IPS-18c (cell line): ENCODE results near the gene RNF43.
"Not testable (repeated sequence)": the region's sequence is repeated elsewhere in the genome, so short reads cannot be mapped to it uniquely, and the experiment has no call there.

ENCODE experiments used
- H3K4me3 ChIP-seq: 2 replicates; pipeline ENCODE4 v1.7.0; 2013; ENCODE audit warnings: low read depth, mild to moderate bottlenecking, low read length, moderate library complexity; ENCODE audit not compliant: insufficient read depth
- H3K9me3 ChIP-seq: one replicate; pipeline ENCODE4 v1.6.1; 2013; ENCODE audit warnings: mild to moderate bottlenecking, low read length, moderate library complexity; ENCODE audit not compliant: control insufficient read depth, insufficient read depth

RNF43 gene

DNA sequence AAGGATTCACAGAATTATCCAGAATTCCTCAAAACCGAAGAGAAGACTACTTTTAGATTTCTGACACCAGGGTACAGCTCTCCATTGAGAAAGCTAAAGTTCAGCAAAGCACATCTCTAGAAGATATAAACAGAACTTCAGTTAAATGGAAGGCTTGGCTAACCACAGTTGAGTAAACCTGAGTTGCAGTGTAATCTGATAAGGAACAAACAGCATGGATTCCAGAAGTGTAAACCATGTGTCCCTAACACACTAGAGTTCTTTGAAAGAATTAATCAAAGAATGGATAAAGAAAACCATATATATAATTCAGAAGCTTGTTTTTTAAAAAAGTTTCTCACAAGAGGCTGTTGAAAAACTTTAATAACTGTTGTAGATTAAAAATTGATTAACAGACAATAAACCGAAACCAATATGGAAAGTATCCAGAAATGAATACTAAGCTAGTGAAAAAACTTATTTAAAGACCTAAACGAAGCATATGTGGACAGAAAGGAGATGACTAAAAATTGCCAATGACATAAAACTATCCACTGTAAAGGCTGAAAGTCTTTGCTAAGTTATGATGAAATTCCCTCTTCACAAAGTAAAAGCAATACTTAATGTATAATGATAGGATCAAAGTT is 4.3 kb downstream of the RNF43 start:
- no peak overlapping the region for H3K4me3 ChIP-seq
- H3K9me3 ChIP-seq, result no peaks in the 10 kb centered on the region

GRCh38 chr17:58412064-58412703 is 5.2 kb downstream of the RNF43 start:
- Histone ChIP-seq H3K4me3 (no peak overlapping the region), H3K9me3 (no peaks in the 10 kb centered on the region)

- Histone ChIP-seq H3K4me3 (no peak overlapping the region), H3K9me3 (no peaks in the 10 kb centered on the region)
Observed at GRCh38 chr17:58411408-58411894, 5.9 kb downstream of the RNF43 start.

DNA sequence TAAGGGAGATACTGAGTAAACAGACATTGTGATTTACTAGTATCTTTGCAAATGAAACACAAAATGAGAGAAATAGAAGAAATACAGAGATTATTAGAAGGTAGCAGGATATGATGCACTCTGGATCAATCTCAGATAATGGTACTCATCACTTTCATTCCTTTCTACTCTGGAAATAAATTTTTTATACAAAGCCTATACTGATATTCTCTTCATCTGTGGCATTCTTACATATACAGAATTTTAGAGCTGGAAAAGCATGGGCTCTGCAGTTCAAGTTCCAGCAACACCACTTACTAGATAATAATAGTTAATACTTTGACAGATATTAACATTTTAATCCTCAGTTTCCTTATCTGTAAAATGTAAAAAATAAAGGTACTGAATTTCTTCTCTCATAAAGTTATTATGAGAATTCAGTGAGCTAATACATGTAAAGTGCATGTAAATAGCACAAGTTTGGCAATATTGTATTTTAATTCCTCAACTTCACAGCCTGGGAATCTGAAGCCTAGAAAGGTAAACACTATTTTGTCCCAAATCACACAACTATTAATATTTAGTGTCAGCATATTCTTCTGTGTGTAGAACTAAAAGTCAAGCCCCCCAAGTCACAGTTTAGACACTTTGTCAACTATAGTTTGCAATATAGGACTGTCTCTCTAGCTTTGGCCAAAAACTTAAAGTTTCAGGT is 6.5 kb downstream of the RNF43 start:
- Histone ChIP-seq H3K4me3 (no peak overlapping the region), H3K9me3 (no peaks in the 10 kb centered on the region)

GRCh38 chr17:58409432-58409831 is 7.9 kb downstream of the RNF43 start:
- H3K9me3 ChIP-seq, result no peaks in the 10 kb centered on the region
- H3K4me3 ChIP-seq, result no peak overlapping the region

DNA sequence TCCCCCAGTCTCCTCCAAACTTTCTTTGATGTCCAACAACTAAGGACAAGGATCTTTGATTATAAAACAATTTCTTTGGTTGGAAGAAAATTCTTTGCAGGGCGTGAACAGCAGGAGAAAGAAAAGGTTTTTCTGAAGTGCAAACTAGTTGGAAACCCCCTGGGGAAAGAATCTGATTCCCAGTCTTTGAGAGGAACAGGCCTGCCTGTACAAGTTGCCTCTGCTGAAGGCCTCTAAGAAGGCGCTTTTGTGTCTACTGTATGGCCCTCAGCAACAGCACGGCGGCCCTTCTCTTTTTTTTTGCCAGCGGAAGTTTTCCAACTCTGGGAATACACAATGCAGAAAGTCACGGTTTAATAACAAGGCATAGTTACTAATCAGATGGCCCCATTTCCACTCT is 14.0 kb downstream of the RNF43 start:
- no peak overlapping the region for H3K4me3 ChIP-seq

DNA sequence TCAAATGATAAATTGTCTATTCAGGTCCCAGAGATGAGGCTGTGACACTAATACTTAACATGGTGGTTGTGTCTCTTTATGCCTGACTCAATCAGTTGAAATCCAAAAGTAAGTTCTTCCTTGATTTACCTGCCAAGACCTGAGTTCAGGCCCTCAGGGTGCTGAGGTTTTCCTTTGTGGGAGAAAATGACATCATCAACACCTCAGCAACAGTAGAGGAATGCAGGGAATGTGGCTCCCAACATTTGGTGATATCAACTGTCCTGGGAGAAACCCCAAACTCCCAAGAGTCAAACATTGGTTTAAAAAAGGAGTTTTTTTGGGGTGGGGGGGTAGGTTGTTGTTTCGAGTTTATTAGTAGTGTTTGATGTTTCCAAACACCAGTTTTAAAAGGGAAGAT is 14.7 kb downstream of the RNF43 start:
- no peak overlapping the region for H3K4me3 ChIP-seq
- H3K9me3 ChIP-seq, result no peaks in the 10 kb centered on the region

More for the DNA sequence above, 14.0 kb downstream of the RNF43 start:
- H3K9me3 ChIP-seq, result no peaks in the 10 kb centered on the region

- H3K9me3 ChIP-seq, result no peaks in the 10 kb centered on the region
- H3K4me3 ChIP-seq, result no peak overlapping the region
Observed at GRCh38 chr17:58402047-58402446, 15.3 kb downstream of the RNF43 start.

- H3K4me3 ChIP-seq, result no peak overlapping the region
- no peaks in the 10 kb centered on the region for H3K9me3 ChIP-seq
Observed at GRCh38 chr17:58401287-58401686, 16.0 kb downstream of the RNF43 start.

GRCh38 chr17:58400826-58401225 is 16.5 kb downstream of the RNF43 start:
- H3K4me3 ChIP-seq, result no peak overlapping the region
- H3K9me3 ChIP-seq, result no peaks in the 10 kb centered on the region

GRCh38 chr17:58399974-58400373 is 17.4 kb downstream of the RNF43 start:
- no peak overlapping the region for H3K4me3 ChIP-seq
- no peaks in the 10 kb centered on the region for H3K9me3 ChIP-seq

- H3K4me3 ChIP-seq, result no peak overlapping the region
- H3K9me3 ChIP-seq, result no peaks in the 10 kb centered on the region
Observed at GRCh38 chr17:58398574-58399266, 18.6 kb downstream of the RNF43 start.

- H3K9me3 ChIP-seq, H3K4me3 ChIP-seq: not testable (repeated sequence)
Observed at GRCh38 chr17:58397421-58397820, 19.9 kb downstream of the RNF43 start.

GRCh38 chr17:58396173-58396572 is 21.2 kb downstream of the RNF43 start:
- no peak overlapping the region for H3K4me3 ChIP-seq
- H3K9me3 ChIP-seq, result no peaks in the 10 kb centered on the region

DNA sequence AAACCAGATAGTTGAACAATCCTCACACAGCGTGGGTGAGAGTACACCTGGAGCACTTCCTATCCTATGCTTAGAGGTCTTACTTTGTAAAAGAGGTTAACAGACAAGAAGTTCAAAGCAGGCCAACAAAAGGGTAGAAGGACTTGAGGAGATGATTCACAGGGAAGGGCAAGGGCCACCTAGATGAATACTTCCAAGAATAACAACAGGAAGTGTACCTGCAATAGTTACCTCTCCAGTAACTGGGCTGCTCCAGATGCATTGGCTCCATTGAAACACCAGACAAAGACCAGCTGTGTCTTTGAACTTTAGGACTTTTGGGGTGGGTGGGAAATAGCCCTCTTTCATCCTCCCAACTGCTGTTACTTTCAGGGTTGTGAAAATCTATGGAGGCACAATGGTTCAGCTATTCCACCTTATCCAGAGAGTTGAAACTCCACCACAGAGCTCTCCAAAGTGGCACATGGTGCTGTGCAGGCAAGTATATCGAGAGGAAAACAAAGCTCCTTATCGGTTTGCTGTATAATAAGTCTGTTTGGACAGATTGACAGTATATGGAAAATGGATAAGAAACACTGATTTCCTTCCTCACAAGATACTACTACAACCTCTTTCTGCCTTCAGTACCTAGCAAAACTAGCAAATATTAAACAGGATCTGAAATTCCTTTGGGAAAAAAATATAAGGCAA is 22.7 kb downstream of the RNF43 start:
- Histone ChIP-seq H3K4me3 (no peak overlapping the region), H3K9me3 (no peaks in the 10 kb centered on the region)

DNA sequence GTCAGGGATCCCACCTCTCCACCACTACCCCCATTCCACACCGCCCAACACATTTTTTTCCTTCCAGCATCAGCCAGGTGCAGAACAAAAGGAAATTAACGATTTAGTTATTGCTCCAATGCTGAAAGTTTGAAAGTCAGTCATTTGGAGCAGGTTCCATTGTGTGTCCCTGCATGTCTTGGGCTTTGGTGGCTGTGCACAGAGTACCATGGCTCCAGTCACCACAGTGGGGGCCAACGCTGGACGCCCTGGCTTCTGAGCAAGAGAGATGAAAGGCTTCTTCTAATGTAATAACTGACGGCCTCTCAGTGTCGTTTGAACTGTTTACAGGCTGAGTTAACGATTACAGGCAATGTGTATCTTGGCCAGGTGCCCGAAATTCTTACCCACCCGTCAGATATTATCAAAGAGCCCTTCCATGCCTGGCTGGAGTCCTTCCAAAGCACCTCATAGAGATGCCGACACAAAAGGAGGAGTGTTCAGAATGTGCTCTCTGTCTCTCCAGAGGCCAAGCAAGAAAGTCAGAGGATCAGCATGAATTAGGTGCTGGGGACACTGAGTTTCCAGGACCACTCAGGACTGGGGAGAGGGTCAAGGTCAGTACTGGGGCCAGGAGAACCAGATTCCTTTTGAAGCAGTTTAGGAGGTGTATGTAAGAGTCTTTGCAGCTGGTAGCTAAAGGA is 25.9 kb downstream of the RNF43 start:
- Histone ChIP-seq H3K4me3 (no peak overlapping the region), H3K9me3 (no peaks in the 10 kb centered on the region)

GRCh38 chr17:58390884-58391283 is 26.4 kb downstream of the RNF43 start:
- Histone ChIP-seq H3K4me3 (no peak overlapping the region), H3K9me3 (no peaks in the 10 kb centered on the region)
